ENCODE results near the gene OR5K4. TPM values are rescaled to one million over a fixed set of nuclear protein-coding genes. Genes with fewer than 3 reads are reported as not detected.

Gene OR5K4
- total RNA-seq (2012; rRNA removed) (not detected in 2 replicates), polyA plus RNA-seq (2012; rRNA removed) (not detected in 2 replicates), Bru-seq, nascent RNA (not detected), BruChase-seq, experiment 1, labeled RNA remaining after a 6-hour chase (not detected), BruChase-seq, experiment 2, labeled RNA remaining after a 2-hour chase (not detected)
- polyA plus RNA-seq (2012; cell fraction: cytosol; rRNA removed) = not detected in 2 replicates
- polyA plus RNA-seq (2012; cell fraction: nucleus; rRNA removed; ENCODE audit: low replicate concordance) = not detected in 2 replicates
- long read RNA-seq = 0 reads

GRCh38 chr3:98353554-98353953 lies at the start of gene OR5K4:
OR5K4 (plus strand) TSS chr3:98353854; CDS start chr3:98353854, 0 bp downstream.
- Histone ChIP-seq H2BK120ac (ENCODE audit: low read depth, low read length) (no peak within 1 kb of the TSS), H3K4me3 (ENCODE audit: insufficient read depth, low read depth, low read length) (no peak within 1 kb of the TSS), H3K4ac (ENCODE audit: low read depth, low read length) (no peak within 1 kb of the TSS), H3K9ac (ENCODE audit: low read depth, low read length) (no peak within 1 kb of the TSS), H2AFZ (replicated peaks; ENCODE audit: low read length, poor library complexity) (no peak within 1 kb of the TSS), H3K36me3 (ENCODE audit: control insufficient read depth, insufficient read depth, low read length) (no peaks in the 10 kb centered on the region), H3K27me3 (ENCODE audit: control insufficient read depth, insufficient read depth, low read length) (no peaks in the 10 kb centered on the region), H2AK9ac (replicated peaks; ENCODE audit: low read depth, low read length, poor library complexity) (no peak within 1 kb of the TSS), H2BK20ac (ENCODE audit: low read depth, low read length) (no peak within 1 kb of the TSS), H3K9me3 (ENCODE audit: control insufficient read depth, insufficient read depth, low read length) (no peaks in the 10 kb centered on the region), H3K14ac (replicated peaks; ENCODE audit: low read depth, low read length) (no peak within 1 kb of the TSS), H3K56ac (ENCODE audit: extremely low read depth, insufficient read depth, low read length) (no peak within 1 kb of the TSS), H2AK5ac (ENCODE audit: low read depth, low read length) (no peak within 1 kb of the TSS), H4K8ac (ENCODE audit: low read depth in 2 of 2, low read length in 2 of 2) (no peak within 1 kb of the TSS), H3K27ac (ENCODE audit: insufficient read depth, low read length) (no peak within 1 kb of the TSS), H4K20me1 (ENCODE audit: insufficient read depth, low read length) (no peaks in the 10 kb centered on the region), H3K79me1 (ENCODE audit: low read depth in 1 of 2, low read length in 2 of 2) (no peaks in the 10 kb centered on the region), H2BK5ac (ENCODE audit: low read depth, low read length, poor library complexity, severe bottlenecking) (no peak within 1 kb of the TSS), H2BK15ac (ENCODE audit: low read depth, low read length) (no peak within 1 kb of the TSS), H4K91ac (ENCODE audit: insufficient read depth, low read depth, low read length) (no peak within 1 kb of the TSS), H3K23ac (ENCODE audit: low read depth, low read length) (no peak within 1 kb of the TSS), H4K5ac (ENCODE audit: low read depth, low read length) (no peak within 1 kb of the TSS), H3K4me1 (ENCODE audit: control insufficient read depth, insufficient read depth, low read length) (no peaks in the 10 kb centered on the region), H3K9me1 (ENCODE audit: insufficient read depth, low read length) (no peaks in the 10 kb centered on the region), H3K18ac (ENCODE audit: low read depth, low read length) (no peak within 1 kb of the TSS), H3K4me2 (ENCODE audit: low read depth, low read length) (no peak within 1 kb of the TSS)
- no TSS peak for BruUV-seq (replicated peaks)
- intact Hi-C loops (cut with micrococcal nuclease) = no loop called here
- no peak for DNase-seq
- in situ Hi-C loops (cut with MboI; ENCODE audit: low sequenced_read_pairs) = loop anchor here (25.0 kb wide), 1 partner anchor 109 kb away; the partner anchor contains the start of gene OR5K1
- TF ChIP-seq MAZ (IDR thresholded peaks at IDR 0.05; ENCODE audit: borderline replicate concordance, low read depth, low read length) = no peak
- TF ChIP-seq SMC3 (IDR thresholded peaks at IDR 0.05; ENCODE audit: low read depth, low read length) = no peak
- TF ChIP-seq MXI1 (IDR thresholded peaks at IDR 0.05; ENCODE audit: borderline replicate concordance, low read depth, low read length) = no peak
- no peak for TF ChIP-seq RCOR1 (IDR thresholded peaks at IDR 0.05; ENCODE audit: insufficient replicate concordance, low read length)
- TF ChIP-seq MAFK (IDR thresholded peaks at IDR 0.05; ENCODE audit: low read depth, low read length) = no peak
- no peak for TF ChIP-seq POLR2A (IDR thresholded peaks at IDR 0.05; ENCODE audit: low read depth, low read length)
- dilution Hi-C loops (cut with HindIII; ENCODE audit: low sequenced_read_pairs, unreplicated experiment) = no loop called here
- ChIA-PET POLR2A (ENCODE audit: unreplicated experiment) (no interaction called here), CTCF (no interaction called here)
- ATAC-seq (ENCODE audit: low read depth) = no peak
- no CpG with 5 or more reads among the region's 2 CpGs for WGBS, 2 experiments (ENCODE audit: extremely low coverage in 2 of 2, insufficient read length in 1 of 2)

Measured in IMR-90 (cell line).